ENCODE results near the gene ZBTB5. TPM values are rescaled to one million over a fixed set of nuclear protein-coding genes. Genes with fewer than 3 reads are reported as not detected.

Gene ZBTB5
- total and polyA plus RNA-seq, 9 of the 15 experiments (the other 6 are each of a cell fraction or from before 2014, with no cell fraction given), result 2.3 to 43.2 (median 15.5) TPM

GRCh38 chr9:37415011-37415719, 50.1 kb downstream of the ZBTB5 start (continued):
- TF ChIP-seq KAT7 (CRISPR knock-in tag; IDR thresholded peaks at IDR 0.05; ENCODE audit: borderline replicate concordance), result no peak
- 0 out of 2 replicates have a peak, but pooled peaks have one; percentile 40 for TF ChIP-seq TFAP4 (CRISPR knock-in tag; IDR thresholded peaks at IDR 0.05; ENCODE audit: borderline replicate concordance)
- no peak for TF ChIP-seq ATF3 (IDR thresholded peaks at IDR 0.05)
- 0 out of 2 replicates have a peak, but pooled peaks have one; percentile 73 for TF ChIP-seq ATF3 (CRISPR knock-in tag; conservative IDR thresholded peaks at IDR 0.05)
- TF ChIP-seq KLF1 (tag; IDR thresholded peaks at IDR 0.05), result no peak
- TF ChIP-seq EHMT2 (IDR thresholded peaks at IDR 0.05), result 0 out of 2 replicates have a peak, but pooled peaks have one; percentile 7
- TF ChIP-seq RBFOX2 (IDR thresholded peaks at IDR 0.05; ENCODE audit: low read depth, low read length), result no peak

DNA sequence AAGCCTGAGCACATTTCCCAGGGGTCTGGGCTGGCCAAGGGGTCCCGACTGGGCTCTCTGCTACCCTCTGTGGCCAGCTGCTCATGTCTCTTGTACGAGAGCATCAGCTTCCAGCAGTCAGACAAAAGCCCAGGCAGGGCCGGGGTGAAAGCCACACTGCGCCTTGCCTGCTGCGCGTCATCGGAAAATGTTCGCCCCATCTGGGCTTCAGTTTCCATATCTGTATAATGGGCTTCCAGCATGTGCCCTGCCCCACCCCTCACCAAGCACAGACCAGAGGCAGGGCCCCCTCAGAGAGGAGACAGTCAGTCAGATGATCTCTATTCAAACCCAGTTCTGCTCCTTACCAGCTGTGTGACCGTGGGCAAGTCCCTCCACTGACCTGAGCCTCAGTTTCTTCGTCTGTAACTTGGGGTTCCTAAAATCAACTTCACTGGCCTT, 50.7 kb downstream of the ZBTB5 start:
- no peaks in the 10 kb centered on the region for H3K27me3 ChIP-seq (ENCODE audit: control insufficient read depth in 2 of 2, insufficient read depth in 2 of 2, low read length in 2 of 2)
- H3K79me2 ChIP-seq (ENCODE audit: control insufficient read depth, insufficient read depth, low read length), result no peaks in the 10 kb centered on the region
- ChIA-PET CTCF (ENCODE audit: low intra/inter-chr PET ratio) (interaction anchor here (0.6 to 1.9 kb wide), 2 partner anchors 96 to 107 kb away, joined by 3 to 6 read pairs; no protein-coding TSS in a partner anchor), POLR2A (interaction anchor here (0.6 to 1.6 kb wide), 6 partner anchors 8 to 534 kb away, joined by 3 to 5 read pairs (median 3); partner anchors contain the start of gene GRHPR)
- DNase-seq (ENCODE audit: extremely low read depth in 1 of 4, low spot score in 3 of 4) (no peak), FAIRE-seq (no peak), ATAC-seq (no peak)
- H3K4me2 ChIP-seq (ENCODE audit: insufficient read depth, low read length), result no peak overlapping the region; the same call in 1 of the 2 replicates
- no peaks in the 10 kb centered on the region for H4K20me1 ChIP-seq (replicated peaks; ENCODE audit: control insufficient read depth, insufficient read depth, low read length)
- TF ChIP-seq BCOR (IDR thresholded peaks at IDR 0.05), result peak; percentile 32
- peak; percentile 22; the same call in 1 of the 2 replicates for TF ChIP-seq ADNP (tag; IDR thresholded peaks at IDR 0.05)
- TF ChIP-seq KDM1A (IDR thresholded peaks at IDR 0.05), result peak in 1 of 2 experiments; percentile 8; a peak in 1 of 4 replicates
- peak; percentile 67 for TF ChIP-seq RBM25 (IDR thresholded peaks at IDR 0.05; ENCODE audit: low read depth, low read length, severe bottlenecking)
- no peak for TF ChIP-seq NCOA4 (IDR thresholded peaks at IDR 0.05; ENCODE audit: partially characterized antibody)
- H3K9ac ChIP-seq (ENCODE audit: insufficient read depth in 1 of 2, low read depth in 2 of 2, low read length in 2 of 2), result peak overlapping the region in 1 of 2 experiments; percentile 71; a peak in 1 of 4 replicates
- no peak overlapping the region for H3K4me3 ChIP-seq
- intact Hi-C loops (cut with micrococcal nuclease) (loop anchor here (5.0 kb wide), 1 partner anchor 417 kb away; no protein-coding TSS in a partner anchor), in situ Hi-C loops (cut with MboI) (no loop called here)
- H3K9me3 ChIP-seq (replicated peaks; ENCODE audit: control insufficient read depth, insufficient read depth, low read depth, low read length), result no peaks in the 10 kb centered on the region
- 59% methylated on average over 10 of the region's 10 CpGs for WGBS (ENCODE audit: insufficient coverage, low coverage, missing lambda C conversion rate)
- no peaks in the 10 kb centered on the region for H3K36me3 ChIP-seq (ENCODE audit: control insufficient read depth, insufficient read depth, low read length)
- H3K4me1 ChIP-seq (replicated peaks in 1 of 2; ENCODE audit: control insufficient read depth in 2 of 2, insufficient read depth in 2 of 2, low read length in 2 of 2), result peaks cover 3 to 19% of the 10 kb centered on the region in 2 experiments; a peak in 4 of 5 replicates
- no peaks in the 10 kb centered on the region for H3K9me1 ChIP-seq (ENCODE audit: control insufficient read depth, insufficient read depth, low read length)
- no TSS peak for BruUV-seq (replicated peaks)
- no peak overlapping the region for H3K27ac ChIP-seq (ENCODE audit: extremely low read depth, low read depth, low read length)
- H2AFZ ChIP-seq (ENCODE audit: low read depth, low read length), result peak overlapping the region; percentile 85

Measured in K562 (cell line).